Lung microvascular endothelial cell (primary cell): ENCODE measurements around the gene TSPYL6. TPM values are rescaled to one million over a fixed set of nuclear protein-coding genes. Genes with fewer than 3 reads are reported as not detected.
A peak's percentile ranks its signal among the peaks of the same experiment; 100 is the strongest.

Experiments used
- DNase-seq, 2 donors: peaks; one replicate each; pipeline versions ENCODE4 v3.0.0 to v3.0.0-alpha.2; 2010; ENCODE audit warnings: low read depth in 2 of 2
- total RNA-seq: library from RNA; depleted of rRNA; stranded (reverse); fragments of >200 nt; gene quantifications from 2 replicates; pipeline ENCODE4 v1.2.1, GENCODE V29; 2014

The TSPYL6 gene
- total RNA-seq, 1 donor from 2014 or later = not detected

DNA sequence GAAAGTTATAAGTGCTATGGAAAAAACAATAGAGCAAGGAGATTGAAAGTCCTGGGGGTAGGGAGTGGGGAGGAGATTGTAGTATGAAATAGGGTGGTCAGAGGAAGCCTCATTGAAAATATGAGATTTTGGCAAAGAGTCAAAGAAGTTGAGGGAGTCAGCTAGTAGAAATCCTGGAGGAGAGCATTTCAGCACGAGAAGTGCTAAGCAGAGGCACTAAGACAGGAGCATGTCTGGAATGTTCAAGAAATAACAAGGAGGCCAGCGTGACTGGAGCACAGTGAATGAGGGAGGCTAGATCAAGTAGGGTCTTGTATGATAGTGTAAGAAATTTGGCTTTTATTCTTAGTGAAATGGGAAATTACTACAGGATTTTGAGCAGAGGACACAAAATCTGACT is 2.1 kb upstream of the TSPYL6 start:
- DNase-seq = no peak

DNA sequence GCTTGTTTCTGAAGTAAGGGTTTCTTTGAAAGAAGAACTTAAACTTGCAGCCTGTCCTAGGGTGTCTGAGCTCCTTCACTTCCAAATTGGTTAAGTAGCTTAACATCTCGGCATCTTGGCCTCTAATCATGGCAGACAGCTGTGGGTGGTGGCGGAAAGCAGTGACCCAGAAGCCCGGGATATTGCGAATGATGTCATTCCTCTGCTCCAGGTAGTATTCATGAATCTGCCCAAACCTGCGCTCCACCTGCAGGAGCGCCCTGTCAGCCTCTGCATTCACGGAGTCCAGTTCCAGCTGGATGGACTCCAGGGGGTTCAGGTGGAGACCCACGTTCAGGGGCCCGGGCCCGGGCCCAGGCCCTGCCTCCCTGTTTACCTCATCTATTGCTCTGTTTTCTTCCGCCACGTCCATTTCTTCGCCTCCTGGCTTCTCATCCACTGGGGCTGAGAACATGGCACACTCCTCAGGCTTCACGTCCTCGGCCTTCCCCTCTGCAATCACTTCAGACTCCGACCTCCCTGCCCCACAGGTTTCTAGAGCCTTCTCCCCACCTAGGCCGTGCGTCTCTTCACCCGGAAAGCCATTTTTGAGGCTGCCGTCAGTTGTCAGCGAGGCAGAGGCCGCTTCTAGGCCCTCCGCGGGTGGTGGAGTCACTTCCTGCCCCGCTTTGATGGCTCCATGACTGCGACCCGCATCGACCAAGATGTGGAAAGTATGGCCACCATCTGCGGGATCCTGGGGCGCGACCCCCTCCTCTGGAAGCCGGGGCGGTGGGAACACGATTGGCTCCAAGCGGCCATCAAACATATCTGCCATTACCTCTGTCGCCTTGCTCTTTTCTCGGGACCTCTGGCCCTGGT is 569 bp downstream of the TSPYL6 start:
- DNase-seq = no peak

DNA sequence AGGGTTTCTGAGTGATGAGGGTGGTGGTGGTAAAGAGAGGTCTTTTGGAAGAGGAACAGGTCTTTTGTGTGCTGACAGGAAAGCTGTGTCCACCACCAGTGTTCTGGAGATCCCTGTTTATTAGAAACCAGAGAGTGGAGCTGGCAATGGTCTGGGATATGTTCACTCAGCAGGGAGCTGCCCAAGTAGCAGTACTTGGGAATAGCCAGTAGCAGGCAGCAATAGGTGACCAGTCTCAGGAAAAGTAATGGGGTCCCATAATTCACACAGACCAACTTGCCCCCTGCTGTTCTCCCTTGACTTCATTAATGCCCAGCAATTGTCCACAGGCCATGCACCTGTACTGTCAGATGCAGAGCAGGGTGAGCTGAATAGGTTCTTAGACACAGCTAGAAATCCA is 1.8 kb downstream of the TSPYL6 start:
- DNase-seq = peak in 1 of 2 donors; percentile 22

DNA sequence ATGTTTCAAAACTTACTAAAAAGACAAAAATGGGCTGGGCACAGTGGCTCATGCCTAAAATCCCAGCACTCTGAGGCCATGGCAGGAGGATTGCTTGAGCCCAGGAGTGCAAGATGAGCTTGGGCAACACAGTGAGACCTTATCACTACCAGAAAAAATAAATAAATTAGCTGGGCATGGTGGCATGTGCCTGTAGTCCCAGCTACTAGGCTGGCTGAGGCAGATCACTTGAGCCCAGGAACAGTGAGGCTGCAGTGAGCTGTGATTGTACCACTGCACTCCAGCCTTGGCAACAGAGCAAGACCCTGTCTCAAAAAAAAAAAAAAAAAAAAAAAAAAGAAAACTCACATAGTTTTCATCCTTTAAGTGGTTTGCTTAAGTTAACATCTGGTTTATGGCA is 6.4 kb downstream of the TSPYL6 start:
- DNase-seq = no peak

DNA sequence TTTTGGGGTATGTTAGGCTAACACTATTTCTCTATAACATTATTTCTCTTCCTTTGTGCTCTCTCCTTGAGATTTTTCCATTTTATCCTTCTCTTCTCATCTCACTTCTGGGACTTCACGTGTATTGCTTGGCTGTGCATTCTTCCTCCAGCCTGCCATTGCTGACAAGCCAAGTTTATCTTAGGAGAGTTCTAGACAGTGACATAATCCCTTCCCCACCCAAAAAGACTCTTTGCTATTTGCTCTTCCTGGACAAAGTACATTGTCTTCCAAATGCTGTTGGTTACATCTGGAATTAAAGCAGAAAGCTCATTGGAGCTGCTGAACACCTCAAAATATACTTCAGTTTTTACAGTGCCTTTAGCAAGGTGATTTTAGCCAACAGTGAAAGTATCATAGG is 8.9 kb downstream of the TSPYL6 start:
- DNase-seq = no peak

DNA sequence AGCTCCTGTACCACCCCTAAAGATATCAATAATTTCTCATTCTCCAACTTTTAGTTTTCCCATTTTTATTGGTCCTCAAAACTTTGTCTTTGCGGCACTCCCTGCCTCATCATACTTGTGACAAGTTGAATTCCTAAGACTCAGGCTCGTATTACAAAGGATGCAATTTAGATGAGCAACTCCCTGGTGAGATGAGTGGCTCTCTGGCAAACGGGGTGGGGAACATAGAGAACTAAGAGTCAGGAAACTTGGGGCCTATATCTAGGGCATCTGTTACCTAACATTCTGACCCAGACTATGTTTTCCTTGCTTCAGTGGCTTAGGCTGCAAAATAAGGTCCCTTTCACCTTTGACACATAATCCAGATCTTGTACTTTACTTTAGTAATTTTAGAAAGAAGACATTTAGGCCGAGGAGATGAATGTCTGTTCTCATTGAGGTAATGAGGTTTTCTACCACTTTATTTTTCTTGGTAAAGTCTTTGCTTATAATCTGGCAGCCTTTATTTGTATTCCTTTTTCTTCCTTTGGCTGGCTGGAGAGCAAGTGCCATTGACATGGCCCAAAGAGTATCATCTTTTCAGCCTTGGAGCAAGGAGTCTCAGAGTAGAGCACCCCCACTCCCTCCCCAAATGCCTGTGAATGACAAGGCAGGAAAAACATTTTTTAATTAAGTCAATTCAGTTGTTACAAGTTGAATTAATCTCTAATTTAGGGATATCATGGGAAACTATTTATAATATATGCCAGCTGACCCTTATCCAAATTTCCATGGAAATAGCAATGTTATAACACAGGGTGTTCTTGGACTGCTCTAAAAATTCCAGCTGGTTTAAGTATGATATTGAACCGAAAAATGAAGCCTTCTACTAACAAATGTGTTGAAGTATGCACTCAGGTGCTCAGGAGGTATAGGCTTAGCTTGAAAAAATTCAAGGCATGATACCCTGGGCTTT is 15.2 kb downstream of the TSPYL6 start:
- DNase-seq = no peak

DNA sequence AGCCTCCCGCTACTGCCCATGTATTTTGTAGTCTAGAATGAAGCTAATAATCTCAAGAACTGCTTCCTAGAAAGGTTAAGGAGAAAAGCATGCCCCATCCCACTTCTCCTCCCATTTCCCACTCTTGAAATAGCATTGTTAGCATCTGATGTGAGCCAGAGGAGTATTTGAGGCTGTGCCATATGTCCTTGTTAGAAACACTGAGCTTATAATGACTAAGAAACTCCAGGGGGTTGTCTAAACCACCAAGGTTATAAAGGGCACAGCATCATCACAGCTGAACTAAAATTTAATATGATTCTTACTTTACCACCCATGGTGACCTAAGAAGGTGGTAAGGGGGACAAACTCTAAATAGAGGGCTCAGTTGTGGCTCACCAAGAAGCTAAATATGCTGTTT is 16.6 kb downstream of the TSPYL6 start:
- peak in 1 of 2 donors; percentile 17 for DNase-seq

DNA sequence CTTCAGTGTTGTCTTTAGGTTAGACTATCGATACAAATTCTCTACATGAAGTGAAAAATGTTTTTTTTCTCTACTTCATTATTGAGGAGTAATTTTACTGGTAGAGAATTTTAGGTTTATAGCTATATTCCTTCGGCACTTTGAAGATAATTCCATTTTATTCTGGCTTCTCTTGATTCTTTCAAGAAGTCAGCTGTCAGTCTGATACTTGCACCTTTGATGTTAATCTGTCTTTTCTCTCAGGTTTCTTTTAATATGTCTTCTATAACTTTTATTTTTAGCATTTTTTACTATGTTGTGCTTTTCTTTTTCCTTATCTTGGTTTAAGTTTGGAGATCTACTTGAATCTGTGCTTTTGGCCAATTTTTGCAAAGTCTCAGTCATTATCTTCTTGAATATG is 18.6 kb downstream of the TSPYL6 start:
- no peak for DNase-seq

DNA sequence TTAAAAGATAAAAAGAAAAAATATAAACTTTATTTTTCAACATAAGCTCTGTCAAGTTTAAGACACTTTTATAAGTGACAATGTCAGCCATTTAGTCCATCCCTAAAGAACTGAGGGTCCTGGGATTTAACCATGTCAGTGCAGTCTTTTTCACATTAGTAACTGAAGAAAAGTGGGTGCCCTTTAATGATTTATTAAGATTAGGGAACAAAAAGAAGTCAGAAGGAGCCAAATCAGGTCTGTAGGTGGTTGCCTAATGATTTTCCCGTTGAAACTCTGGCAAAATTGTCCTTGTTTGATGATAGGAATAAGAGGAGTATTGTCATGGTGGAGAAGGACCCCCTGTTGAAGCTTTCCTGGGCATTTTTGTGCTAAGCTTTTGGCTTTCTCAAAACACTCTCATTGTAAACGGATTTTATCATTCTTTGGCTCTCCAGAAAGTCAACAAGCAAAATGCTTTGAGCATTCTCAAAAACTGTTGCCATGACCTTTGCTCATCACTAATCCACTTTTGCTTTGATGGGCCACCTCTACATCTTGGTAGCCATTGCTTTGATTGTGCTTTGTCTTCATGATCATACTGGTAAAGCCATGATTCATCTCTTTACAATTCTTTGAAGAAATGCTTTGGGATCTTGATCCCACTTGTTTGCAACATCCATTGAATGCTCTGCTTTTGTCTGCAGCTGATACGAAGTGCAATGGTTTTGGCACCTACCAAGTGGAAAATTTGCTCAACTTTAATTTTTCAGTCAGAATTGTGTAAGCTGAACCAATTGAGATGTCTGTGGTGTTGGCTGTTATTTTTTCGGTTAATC is 22.0 kb downstream of the TSPYL6 start:
- no peak for DNase-seq

DNA sequence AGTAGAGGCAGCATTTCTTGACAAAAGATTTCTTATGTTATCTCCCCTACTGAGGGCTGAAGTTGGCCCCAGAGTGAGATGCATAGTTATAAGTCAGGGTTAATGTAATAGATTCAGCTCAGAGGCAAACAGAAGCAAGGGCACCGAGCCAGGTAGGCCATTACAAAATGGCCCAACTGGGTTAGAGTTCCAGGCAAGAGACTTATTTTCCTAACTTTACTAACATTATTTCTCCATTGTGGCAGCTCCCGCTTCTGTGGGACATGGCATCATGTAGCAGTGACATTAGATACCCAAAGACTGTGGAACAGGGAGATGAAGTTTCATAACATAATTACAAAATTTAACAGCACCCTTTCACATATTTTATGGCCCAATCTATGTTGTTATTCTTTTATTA is 27.1 kb downstream of the TSPYL6 start:
- DNase-seq = peak in 1 of 2 donors; percentile 11

DNA sequence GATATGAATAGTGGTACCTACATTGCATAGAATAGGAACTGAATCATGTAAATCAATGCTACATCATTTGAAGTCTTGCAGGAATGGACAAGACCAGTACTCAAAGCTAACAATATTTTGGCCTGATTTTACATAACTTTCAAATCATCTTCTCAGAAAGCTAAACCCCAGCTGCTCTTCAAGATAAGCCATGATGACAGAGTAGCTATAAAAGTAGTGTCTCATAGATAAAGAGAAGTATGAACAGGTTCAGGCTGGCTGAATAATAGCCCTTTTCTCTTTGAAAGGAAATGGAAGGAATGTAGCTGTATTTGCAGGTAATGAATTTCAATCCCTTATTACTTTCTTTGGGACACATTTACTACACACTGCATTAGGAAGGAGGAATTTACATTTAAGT is 28.2 kb downstream of the TSPYL6 start:
- no peak for DNase-seq

DNA sequence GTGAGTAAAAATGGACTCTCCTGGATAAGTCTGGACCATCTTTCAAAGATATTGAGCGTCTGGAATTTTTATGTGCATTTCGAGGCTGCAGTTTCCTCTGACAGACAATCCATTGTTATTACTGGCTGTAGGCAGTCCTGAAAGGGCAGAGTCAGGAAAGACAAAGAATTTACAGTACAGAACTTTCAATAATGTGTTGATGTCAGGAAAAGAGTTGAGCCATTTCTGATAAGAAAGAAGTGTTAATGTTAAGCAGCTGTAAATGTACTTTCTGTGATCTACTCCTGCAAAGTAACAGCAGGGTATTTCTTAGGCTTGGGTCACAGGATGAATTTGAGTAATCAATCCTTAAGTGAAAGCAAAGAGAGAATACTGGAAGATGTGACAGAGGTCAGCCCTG is 29.8 kb downstream of the TSPYL6 start:
- peak; percentile 28 to 66 for DNase-seq

DNA sequence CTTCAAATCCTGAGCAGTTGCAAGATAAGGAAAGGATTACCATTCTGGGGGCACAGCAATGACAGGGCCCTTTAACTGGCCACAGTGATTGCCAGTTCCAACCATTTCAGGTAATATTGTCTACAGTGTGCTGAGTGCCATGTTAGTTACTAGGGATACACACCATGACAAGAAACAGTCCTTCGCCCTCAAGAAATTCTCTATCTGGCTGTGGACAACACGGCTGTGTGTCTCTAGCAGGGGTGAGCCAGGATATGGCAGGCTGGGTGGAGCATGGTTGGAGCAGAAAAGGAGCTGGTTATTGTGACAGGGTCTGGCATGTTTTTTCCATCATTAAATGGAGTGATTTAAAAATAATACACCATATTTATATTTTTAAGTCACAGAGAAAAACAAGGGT is 31.0 kb downstream of the TSPYL6 start:
- DNase-seq = no peak

DNA sequence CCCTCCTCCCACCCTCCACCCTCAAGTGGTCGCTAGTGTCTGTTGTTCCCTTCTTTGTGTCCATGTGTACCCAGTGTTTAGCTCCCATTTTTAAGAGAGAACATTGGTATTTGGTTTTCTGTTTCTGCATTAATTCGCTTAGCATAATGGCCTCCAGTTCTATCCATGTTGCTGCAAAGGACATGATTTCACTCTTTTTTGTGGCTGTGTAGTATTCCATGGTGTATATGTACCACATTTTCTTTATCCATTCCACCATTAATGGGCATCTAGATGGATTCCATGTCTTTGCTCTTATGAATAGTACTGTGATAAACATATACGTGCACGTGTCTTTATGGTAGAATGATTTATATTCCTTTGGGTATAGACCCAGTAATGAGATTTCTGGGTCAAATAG is 42.9 kb downstream of the TSPYL6 start:
- no peak for DNase-seq

DNA sequence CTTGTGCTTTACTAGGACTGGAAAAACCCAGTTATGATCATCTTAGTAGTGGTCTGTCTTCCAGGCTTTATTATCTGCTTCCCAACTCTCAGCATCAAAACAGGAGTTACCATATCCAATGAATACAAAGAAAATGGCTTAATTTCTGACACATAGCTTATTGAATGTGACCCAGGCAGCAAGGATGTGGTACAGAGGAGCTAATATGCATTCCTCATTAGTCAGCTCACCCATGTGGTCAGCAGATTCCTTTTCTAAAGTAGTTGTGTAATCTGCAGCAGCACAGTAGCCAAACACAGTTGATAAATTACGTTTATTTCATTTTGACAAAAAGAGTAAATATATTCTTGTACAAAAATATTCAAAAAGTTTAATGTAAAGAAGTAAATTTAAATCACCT is 43.6 kb downstream of the TSPYL6 start:
- DNase-seq = peak in 1 of 2 donors; percentile 79

DNA sequence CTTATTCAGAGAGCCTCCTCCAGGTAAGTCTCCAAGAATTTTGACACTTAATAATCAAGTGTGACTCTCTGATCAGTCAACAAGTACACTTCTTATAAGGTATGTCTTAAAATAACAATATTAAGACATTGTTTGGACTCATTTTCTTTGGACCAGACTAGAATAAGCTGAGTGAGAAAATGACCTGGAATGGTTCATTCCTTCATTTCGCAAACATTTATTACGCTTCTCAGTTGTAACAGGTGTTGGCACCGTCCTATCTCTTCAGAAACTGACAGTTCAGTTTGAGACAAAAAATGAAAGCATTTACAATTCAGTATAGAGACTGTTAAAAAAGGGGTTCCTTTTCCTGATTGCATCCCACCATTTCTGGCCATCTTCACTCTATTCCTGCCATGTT is 46.6 kb downstream of the TSPYL6 start:
- no peak for DNase-seq

DNA sequence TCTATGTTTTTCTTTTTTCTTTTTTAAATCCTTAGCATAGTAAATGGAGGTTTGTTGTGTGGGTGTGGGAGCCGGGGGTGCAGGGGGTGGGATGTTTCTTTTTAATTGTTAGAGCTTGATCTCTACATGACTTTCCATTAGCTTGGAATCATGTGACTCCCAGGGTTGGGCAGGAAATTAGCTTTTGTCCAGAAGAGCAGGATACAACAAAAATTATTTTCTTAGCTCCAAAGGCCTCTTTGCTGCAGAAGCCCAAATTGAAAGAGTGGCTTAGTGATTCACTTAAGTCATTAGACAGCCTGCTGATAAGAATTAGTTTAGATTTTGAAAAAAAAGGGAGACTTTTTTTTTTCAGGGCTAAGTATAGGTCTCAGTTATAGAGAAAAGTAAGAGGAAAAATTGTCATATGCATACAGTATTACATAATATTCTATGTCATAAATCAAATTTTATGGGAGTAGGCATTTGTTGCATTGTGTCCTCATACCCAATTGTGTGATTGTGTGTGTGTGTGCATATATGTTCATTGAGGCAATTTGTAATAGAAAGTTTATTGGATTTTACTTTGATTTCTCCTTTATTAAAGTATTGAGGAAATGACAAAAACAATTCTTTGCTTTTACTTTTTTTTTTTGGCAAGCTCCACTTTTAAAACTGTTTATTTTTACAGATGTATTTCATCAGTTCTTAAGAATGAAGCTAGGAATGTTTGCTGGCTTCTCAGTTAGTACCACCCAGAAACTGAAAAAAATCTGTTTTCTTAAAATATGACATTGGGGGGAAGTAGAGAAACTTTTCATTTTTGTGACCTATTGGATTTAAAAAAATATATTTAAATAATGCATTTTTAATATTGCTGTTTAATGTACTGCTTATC is 47.4 kb downstream of the TSPYL6 start:
- peak; percentile 21 to 62 for DNase-seq

DNA sequence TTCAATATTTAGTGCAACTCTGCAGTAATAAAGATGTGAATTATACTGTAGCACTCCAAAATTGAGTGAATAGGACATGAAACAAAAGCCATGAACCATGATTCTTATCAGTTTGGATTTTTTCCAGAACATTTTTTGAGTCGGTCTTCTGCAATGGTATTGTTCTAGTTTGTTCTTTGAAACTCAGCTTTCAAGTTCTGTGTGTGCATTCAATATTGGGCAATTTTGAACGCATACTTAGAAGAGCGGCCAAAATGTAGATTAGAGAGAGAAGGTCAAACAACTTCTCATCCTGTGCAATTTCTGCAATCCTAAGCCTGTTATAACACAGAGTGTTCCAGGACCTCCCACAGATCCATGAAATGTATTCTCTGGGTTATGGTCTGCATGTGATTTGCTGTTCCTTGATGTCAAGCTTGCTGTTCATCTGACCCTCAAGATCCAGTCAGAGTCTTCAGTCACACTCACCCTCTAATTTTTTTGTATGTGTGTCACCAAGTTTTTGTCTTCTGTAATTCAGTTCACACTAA is 48.3 kb downstream of the TSPYL6 start:
- DNase-seq = peak; percentile 47 to 64

DNA sequence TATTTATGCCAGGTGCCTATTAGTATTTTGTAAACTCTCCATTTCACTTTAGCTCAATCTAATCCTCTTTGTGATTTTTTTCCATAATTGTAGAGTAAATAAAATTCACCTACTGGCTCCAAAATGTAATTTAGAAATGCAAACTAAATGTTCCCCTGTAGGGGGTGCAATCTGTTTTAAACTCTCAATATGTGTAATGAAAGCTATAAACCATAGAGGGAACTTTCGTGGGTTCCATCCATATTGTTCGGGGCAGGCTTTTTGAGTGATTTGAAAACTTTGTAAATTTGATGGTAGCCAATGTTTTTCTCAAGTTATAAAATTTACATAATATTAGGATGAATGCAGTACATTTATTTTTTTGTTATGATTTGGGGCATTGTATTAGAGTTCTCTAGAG is 49.4 kb downstream of the TSPYL6 start:
- peak; percentile 64 to 83 for DNase-seq

DNA sequence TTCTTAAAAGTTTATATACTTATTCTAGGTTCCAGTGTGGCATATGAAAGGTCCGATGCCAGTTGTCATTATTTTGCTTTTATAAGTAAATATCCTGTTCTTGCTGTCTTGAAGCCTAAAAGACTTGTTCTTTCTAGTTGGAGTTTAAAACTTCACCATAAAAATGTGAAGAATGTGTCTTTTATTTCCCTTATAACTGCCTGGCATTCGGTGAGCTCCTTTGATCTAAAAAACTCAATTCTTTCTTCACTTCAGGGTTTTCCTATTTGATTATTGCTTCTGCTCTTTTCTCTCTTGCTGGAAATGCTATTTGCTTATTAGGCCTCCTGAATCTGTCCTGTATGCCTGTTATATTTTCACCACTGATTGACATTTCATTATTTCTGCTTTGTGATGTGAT is 51.6 kb downstream of the TSPYL6 start:
- DNase-seq = no peak
